Transverse colon (tissue), 3 donors: ENCODE results near the gene MC4R.

ENCODE experiments used
- CTCF ChIP-seq, 5 experiments: fragments of 200-600 bp in 3 of 5; fragments of 450-650 bp in 2 of 5; sonication (generic) in 3 of 5; IDR thresholded peaks; 1 replicate in 2 of 5; 2 replicates in 3 of 5; pipeline ENCODE4 v1.5.1; 2016 to 2017; ENCODE audit warnings: antibody characterized with exemption in 5 of 5, inconsistent platforms in 3 of 5, mild to moderate bottlenecking in 2 of 5, moderate library complexity in 1 of 5
- POLR2A ChIP-seq: fragments of 450-650 bp; IDR thresholded peaks from one replicate; pipeline ENCODE4 v1.6.1; 2016; ENCODE audit warnings: antibody characterized with exemption, mild to moderate bottlenecking, moderate library complexity

GRCh38 chr18:60406721-60407120, 34.1 kb upstream of the MC4R start:
- no peak for TF ChIP-seq CTCF (IDR thresholded peaks at IDR 0.05)
- TF ChIP-seq POLR2A: no peak
